Transverse colon (tissue), 3 donors: ENCODE results near the gene TRIM46.

Source experiments
- CTCF ChIP-seq, 5 experiments: fragments of 200-600 bp in 3 of 5; fragments of 450-650 bp in 2 of 5; sonication (generic) in 3 of 5; IDR thresholded peaks; 1 replicate in 2 of 5; 2 replicates in 3 of 5; pipeline ENCODE4 v1.5.1; 2016 to 2017; ENCODE audit warnings: antibody characterized with exemption in 5 of 5, inconsistent platforms in 3 of 5, mild to moderate bottlenecking in 2 of 5, moderate library complexity in 1 of 5
- POLR2A ChIP-seq: fragments of 450-650 bp; IDR thresholded peaks from one replicate; pipeline ENCODE4 v1.6.1; 2016; ENCODE audit warnings: antibody characterized with exemption, mild to moderate bottlenecking, moderate library complexity

GRCh38 chr1:155134322-155134721 lies 39.3 kb upstream of the TRIM46 start:
- TF ChIP-seq POLR2A (no peak), CTCF (IDR thresholded peaks at IDR 0.05) (no peak)
